AG09319 (cell line): Measurements from ENCODE around the gene PPP1R14C.
"Not testable (repeated sequence)": the region's sequence is repeated elsewhere in the genome, so short reads cannot be mapped to it uniquely, and the experiment has no call there.

Experiments
- DNase-seq: peaks from one replicate; pipeline ENCODE4 v3.0.0-alpha.2; 2010; ENCODE audit warnings: low read depth; ENCODE audit errors: extremely low read depth
- TF ChIP-seq, protein P1 (sequence below): IDR thresholded peaks from 2 replicates; pipeline ENCODE4 v1.5.1; 2011; ENCODE audit warnings: low read depth, mild to moderate bottlenecking, inconsistent platforms, low read length, moderate library complexity

Gene PPP1R14C

DNA sequence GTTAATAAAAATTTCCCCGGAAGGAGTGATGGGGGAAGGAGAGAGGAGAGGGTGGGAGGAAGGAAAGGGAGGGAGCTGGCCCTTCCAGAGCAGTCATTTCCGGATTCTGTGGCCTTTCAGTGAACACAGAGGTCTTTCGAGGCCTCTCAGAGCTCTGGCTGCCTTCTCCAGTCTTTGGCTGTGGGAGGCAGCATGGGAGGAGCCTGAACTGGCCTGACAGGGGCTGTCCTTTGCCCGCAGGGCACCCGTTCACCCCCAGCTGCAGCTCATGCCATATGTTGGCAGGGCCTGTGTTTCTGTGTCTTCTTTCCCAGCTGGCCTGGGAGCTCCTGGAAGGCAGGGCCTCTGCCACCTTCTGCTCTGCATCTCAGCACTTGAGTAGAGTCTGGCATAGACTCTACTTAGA, 95.5 kb downstream of the PPP1R14C start:
- TF ChIP-seq, protein P1, sequence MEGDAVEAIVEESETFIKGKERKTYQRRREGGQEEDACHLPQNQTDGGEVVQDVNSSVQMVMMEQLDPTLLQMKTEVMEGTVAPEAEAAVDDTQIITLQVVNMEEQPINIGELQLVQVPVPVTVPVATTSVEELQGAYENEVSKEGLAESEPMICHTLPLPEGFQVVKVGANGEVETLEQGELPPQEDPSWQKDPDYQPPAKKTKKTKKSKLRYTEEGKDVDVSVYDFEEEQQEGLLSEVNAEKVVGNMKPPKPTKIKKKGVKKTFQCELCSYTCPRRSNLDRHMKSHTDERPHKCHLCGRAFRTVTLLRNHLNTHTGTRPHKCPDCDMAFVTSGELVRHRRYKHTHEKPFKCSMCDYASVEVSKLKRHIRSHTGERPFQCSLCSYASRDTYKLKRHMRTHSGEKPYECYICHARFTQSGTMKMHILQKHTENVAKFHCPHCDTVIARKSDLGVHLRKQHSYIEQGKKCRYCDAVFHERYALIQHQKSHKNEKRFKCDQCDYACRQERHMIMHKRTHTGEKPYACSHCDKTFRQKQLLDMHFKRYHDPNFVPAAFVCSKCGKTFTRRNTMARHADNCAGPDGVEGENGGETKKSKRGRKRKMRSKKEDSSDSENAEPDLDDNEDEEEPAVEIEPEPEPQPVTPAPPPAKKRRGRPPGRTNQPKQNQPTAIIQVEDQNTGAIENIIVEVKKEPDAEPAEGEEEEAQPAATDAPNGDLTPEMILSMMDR = no peak
- DNase-seq = no peak

DNA sequence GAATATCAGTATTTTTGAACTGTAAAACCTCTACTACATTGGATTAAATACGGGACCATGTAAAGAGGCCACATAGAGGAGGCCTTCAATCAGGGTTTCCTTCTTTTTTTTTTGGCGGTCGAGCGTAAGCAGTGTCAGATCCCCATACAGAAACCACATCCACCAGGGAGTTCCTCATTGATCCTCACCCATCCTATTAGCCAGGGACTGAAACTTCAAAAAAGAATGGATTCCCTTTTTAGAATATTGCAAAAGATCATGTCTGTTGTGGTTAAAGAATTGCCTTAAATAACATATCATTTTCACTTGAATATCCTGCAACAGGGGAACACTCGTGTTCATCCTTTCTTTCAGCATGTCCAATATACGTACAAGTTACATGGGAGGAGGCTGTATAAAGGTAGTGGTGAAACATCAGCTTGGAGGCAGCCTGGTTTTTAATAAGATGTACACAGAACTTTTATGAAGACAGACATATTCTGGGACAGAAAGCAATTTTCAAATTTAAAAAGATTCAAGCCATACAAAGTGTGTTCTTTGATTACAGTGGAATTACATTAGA, 96.1 kb downstream of the PPP1R14C start:
- TF ChIP-seq, protein P1 = no peak
- no peak for DNase-seq

DNA sequence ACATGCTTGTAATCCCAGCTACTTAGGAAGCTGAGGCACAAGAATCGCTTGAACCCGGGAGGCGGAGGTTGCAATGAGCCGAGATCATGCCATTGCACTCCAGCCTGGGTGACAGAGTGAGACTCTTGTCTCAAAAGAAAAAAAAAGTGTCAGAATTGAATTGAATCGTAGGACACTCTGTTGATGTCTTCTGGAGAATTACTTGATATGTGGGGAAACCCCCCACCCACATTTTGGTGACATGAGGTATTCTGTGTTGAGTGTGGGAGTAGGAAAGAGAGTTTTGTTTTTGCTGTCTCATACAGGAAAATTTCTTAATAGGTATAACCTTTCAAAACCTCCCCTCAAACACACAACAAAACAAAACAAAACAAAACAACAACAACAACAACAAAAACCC, 98.9 kb downstream of the PPP1R14C start:
- DNase-seq = not testable (repeated sequence)

DNA sequence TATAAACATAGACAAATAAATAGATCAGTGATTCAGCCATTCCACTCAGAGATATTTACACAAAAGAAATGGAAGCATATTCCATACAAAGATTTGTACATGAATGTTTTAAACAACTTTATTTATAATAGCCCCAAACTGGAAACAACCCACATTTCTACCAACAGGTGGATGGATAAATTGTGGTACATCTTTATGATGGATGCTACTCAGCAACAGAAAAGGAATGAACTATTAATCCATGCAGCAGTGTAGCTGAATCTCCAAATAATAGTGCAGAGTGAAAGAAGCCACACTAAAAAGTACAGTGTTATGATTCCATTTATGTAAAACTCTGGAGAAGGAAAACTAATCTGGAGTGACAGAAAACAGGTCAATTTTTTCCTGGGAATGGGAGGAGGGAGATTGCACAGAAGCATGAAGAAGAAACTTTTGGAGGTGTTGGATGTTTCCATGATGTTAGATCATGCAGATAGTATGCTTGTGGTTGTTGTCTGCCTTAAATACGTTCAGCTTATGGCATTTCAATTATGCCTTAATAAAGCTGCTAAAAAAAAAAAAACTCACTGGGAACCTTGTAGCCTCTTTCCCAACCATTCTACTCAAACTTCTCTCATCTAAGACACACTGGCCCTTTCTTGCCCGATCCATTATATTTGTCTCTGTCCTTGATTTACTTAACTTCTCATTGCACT, 100.9 kb downstream of the PPP1R14C start:
- DNase-seq = no peak
- TF ChIP-seq, protein P1 = no peak

DNA sequence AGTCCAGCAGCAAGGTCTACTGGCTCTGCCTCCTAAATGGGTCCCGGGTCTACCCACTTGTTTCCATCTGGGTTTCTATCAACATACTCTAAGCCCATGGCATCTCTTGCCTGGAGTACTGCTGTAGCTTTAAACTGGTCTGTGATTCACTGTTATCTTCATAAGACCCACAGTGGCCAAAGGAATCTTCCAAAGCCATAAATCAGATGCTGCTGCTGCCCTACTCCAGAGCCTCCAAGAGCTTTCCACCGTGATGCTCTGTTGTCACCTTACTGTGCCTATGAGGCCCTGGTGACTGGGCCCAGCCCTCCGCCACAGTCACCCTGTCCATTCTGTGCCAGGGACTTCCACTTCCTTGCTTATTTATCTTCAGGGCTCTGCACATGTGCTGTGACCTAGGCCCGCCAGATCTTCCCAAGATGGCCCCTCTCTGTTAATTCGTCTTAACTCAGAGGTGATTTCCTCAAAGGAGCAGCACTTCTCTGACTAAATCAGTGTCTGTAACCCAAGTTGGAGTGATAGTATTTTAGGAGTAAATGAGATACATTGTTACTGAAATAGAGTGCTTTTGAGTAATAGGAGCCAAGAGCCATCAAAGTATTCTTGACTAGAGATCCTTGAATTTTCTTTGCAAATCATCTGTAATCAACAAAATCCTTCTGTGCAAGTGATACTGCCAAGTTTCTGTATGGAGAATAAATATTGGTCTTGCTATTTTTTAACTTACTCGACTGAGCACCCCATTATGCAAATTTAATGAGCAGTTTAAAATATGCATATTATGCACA, 102.5 kb downstream of the PPP1R14C start:
- TF ChIP-seq, protein P1 = no peak

DNA sequence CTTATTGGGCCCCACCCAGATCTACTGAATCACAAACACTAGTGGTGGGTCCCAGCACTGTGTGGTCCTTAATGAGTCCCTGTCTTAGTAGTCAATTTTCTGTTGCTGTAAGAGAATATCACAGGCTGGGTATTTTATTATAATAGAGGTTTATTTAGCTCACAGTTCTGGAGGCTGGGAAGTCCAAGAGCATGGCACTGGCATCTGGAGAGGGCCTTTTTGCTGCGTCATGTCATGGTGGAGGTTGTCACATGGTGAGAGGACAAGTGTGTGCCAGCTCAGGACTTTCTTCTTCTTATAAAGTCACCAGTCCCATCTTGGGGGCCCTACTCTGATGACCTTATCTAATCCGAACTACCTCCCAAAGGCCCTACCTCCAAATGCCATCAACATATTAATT, 105.0 kb downstream of the PPP1R14C start:
- TF ChIP-seq, protein P1 = no peak
- no peak for DNase-seq

More for the DNA sequence above, 102.5 kb downstream of the PPP1R14C start:
- DNase-seq = no peak

DNA sequence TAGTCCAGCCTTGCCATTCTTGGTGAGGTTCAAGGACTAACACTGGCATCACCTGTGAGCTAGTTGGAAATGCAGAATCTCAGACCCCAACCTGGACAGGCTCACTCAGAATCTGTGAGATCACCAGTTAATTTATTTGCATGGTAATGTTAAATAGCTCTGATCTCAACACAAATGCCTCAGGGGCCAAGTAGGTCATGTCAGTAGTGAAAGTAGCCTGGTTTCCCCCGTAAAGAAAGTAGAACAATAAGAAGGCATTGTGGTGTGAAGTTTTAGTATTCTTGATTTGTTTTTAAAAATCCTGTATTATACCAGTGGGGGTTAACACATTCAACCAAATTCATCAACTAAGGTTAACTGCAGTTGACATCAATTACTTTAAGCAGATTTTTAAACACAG, 105.5 kb downstream of the PPP1R14C start:
- DNase-seq = no peak
- TF ChIP-seq, protein P1 = no peak
